NCI-H748 (cell line): ENCODE data around the gene HOXC9.

ENCODE experiments used
- DNase-seq: peaks from one replicate; lab custom pipeline; 2025; ENCODE audit not compliant: unreplicated experiment; lab: John Stamatoyannopoulos, UW

HOXC9 gene

DNA sequence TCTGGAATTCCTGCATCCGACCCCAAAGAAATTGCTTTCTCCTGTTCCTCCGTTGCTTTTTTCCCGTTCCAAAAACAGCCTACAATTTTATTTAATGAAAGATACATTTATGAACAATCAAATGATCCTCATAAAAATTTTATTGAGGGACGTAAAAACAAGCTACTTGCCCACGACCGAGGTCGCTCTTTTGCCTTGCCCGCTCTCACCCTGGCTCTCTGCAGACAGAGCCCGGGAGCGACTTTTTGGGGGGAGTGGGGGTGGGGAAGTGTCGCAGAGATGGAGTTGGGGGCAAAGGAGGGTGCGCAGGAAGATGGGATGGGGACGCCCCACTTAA lies 1.1 kb upstream of the HOXC9 start:
- DNase-seq = no peak

DNA sequence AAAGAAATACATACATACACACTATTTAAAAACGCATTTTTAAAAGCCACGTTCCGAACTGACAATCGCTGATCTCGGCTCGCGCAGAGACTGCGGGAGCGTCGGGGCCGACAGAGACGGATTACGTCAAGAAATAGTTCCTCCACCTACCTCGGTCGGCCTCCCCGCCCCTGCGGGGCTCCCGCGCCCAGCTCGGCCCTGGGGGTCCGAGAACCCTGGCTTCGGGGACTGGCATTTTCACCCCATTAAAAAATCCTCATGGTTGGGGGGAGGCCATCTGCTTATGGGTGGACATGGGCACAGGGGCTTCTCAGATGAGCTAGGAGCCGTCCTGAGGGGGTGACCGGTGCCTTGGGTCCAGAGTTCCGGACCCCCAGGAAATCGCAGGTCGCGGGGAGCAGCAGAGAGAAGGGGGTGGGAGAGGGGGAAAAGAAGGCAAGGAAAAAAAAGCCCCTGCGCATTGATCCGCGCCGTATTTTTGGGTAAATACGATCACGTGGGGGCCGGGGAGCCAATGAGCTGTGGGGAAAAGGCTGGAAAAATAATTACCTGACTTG lies 324 bp upstream of the HOXC9 start:
- DNase-seq = peak; percentile 90

DNA sequence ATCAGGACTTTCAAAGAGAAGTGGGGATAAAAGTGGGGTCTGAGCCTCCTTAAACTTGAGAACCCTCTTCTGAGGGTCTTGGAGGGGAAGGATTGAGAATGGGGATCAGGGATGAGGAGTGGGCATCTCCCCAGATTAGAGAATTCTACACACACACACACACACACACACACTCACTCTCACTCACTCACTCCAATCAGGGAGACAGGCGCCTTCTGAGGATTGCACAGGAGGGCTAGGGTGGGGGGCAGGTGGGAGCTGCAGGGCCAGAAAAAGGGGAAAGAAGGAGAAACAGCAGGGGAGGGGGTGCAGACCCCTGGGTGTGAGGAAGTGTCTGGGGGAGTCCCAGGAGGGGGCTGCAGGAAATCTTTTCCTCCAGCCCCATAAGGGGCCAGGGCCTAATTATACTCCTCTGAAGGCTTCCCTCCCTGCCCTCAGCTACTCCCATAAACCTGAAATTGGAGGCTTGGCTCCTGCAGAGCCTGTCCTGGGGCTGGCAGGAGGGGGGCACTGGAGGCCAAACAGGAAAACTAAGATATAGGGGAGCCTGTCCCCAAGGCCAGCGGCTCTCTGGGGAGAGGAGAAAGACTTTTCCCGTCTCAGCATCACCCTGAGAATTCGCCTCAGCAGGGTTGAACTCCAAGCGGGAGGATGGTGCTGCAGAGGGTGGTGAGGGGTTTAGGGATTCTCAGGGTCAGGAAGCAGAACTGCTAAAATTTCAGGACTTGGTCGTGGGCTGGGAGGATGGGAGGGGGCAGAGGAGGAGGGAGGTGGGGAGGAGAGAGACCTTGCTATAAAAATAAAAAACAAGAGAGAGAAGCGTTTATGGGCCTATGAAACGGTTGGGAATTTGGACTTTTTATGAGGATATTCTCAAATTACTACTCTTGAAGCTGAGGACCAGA lies 1.6 kb downstream of the HOXC9 start:
- DNase-seq = no peak

DNA sequence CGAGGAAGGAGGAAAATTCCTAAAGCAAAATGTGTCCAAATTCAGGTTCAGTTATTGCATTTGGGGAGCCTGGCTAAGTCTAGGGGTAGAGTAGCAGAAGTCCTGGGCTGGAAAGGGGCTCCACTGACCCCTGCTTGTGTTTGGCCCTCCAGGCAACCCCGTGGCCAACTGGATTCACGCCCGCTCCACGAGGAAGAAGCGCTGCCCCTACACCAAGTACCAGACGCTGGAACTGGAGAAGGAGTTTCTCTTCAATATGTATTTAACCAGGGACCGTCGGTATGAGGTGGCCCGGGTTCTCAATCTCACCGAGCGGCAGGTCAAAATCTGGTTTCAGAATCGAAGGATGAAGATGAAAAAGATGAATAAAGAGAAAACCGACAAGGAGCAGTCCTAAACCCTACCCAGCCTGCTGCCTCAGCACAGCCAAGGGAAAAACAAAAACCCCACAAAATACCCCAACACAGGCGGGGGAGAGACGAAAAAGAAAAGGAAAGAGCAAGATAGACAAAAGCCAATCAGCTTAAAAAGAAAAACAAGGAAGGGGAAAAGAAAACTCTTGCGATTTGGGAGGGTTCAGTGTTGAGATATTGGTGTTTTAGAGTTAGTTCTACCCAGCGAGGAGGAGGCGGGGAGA lies 2.4 kb downstream of the HOXC9 start:
- DNase-seq = no peak

DNA sequence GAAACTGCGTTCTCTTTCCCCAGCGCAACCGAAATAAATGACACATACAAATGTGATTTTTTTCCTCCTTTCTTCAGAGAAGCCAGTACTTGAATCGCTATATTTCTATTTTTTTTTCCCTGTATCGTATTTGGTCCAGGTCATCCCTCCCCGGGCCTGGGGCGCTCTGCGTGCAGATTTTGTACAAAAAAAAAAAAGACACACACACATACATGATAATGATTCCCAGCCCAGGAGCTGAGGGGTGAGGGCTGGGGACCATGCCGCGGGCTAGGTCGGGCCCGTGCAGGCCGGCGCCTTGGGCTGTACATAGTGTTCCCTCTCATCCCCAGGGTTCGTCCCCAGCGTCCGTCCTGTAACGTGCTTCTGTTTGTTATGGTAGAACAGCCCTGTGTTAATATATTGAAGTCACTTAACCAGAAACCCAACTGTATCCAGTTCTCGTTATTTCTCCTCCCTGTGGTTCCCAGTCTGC lies 3.0 kb downstream of the HOXC9 start:
- no peak for DNase-seq

DNA sequence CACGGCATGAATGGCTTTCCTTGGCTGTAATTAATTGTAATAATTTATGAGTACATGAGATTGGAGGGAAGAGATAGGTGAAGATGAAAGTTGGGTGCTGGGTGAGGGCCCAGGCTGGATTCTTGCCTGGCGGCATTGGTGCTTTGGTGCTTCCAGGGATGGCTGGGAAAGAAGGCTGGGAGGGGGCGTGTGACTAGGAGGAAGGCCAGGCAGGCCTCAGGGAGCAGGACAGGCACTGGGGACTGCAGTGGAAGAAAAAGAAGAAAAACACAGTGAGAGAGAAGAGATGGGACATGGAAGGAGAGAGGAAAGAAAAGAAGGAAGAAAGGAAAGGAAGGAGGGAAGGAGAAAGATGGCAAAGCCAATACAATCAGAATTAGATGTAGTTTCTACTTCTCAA lies 3.7 kb downstream of the HOXC9 start:
- no peak for DNase-seq

DNA sequence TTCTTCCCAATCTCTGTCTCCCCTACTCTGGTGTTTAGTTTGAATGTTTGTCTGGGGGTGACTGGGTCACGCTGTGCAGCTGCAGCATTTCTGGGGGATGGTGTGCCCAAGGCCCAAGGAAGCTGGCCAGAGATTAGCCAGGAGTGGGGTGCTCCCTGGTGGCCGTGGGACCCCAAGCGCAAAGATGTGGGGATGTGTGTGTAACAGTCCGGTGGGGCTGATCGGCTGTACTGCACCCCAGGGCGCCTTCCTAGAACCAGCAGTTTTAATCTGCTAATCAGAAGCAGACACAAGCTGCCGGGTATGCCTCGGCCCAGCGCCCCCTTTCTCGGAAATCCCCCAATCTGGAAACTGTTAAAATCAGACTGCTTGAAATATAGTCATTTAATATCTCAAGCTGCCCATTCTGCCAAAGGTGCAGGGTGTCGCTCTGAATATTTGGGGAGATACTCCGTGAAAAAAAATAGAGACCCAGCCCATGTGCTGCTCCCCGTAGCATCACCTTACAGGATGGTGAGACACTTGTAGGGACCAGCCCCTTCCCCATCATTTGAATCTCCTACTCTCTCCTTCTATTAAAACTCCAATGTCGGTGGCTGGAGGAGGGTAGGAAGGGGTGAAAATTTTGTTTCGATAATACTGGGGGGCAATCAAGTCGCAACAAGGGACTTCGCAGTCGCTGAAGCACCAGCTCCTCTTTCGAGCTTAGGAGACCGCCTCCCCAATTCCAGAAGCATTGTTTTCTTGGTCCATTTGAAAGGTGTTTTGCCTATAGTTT lies 4.3 kb downstream of the HOXC9 start:
- no peak for DNase-seq

DNA sequence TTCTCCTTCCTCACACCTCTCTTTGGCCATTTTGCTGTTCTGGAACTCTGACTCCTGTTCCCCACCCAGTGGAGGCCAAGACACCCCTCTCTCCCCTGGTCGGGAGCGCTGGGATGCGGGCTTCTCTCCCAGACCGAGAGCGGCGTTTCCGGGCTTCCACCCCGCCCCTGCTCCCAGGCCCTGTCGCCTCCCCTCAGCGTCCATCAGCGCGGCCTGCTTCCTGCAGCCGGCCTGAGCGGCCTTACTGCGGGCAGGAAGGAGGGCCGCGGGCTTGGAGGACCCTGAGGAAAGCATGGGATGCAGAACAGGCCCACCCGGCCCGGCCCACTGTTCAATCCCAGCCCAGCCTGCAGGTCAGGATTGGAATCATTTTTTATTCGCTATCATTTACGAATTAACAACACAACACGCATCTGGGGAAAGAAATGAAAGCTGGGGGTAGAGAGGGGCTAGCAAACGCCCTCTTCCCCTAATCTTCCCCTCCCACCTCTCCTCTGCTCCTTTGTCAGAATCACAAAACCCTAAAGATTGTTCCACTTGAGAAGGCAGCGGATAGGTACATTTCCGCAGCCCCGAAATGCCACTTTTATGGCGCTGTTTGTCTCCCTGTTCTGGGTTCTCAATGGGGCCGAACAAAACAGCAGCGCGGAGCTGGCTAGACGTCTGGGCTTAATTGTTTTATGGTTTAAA lies 5.0 kb downstream of the HOXC9 start:
- no peak for DNase-seq

DNA sequence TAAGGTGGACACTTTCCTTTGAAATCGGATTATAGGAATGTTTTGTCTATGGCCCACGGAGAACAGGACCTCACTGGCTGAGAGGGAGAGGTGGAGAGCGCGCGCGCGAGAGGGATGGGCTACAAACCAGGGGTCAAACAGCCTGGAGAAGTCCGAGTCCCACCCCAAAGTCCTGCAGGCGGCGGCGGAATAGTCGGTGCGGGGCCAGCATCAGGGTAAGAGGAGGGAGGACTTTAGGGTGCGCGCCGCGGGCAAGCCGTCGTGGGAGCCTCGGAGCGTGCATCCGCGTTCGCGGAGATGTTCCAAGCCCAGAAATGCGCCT lies 5.5 kb downstream of the HOXC9 start:
- peak; percentile 37 for DNase-seq

DNA sequence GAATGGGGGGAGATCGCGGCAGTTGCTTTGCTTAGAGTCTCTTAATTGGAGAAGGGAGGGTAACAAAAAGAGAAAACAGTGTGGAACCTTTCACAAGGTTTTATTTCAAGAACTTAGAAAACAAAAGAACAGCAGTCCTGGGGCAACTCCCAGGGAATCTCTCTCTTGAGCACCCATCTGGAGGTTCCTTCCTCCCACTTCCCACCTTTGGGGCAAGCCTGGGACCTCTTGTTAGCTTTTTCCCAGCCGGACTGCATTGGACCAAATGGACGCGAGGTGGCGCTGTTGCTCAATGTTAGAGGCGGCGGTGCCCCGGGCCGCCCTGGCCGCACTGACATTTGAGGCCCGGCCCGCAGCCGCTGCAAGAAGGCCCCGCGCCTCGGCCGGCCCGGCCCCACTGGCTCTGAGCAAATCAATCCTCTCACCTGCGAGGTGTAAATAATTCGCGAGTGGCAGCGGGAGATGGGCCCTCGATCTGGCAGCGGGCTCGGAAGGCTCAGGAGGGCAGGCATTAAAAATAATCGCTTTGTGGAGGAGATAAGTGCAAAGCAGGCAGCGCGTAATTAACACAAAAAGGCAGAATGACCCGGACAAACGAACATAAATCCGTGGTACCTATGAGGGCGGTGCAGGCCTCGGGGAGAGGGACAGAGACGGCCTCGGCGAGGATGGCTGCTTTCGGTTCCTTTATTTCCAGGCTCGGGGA lies 6.0 kb downstream of the HOXC9 start:
- peak; percentile 78 for DNase-seq

DNA sequence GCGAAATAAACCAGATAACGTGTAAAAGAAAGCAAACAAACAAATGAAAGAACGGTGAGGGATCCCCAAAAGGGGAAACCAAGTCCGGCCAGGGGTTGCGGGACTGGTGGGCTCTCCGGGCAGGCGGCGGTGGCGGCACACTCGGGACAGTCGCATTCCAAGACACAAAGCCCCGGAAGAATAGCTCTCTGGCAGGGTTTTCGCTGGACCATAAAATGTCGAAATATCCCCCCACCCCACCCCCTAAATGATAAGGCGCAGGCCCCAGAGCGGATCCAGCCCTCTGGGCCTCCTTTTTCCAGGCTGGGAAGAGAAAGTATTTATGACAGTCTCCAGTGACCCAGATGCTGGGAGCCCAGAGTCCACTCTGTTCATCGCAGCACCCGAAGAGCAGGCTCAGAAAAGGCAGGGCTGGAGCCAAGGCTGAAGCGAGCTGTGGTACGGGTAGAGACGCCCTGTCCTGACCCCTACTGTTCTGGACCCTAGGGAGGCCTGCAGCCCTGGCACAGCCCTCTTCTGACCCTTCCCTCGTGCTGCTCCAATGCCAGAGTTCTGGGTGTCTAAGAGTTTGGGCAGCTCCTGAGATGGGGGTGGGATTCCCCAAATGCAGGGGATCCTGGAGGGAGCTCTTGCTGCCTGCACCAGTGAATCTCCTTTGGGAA lies 6.7 kb downstream of the HOXC9 start:
- DNase-seq = no peak

DNA sequence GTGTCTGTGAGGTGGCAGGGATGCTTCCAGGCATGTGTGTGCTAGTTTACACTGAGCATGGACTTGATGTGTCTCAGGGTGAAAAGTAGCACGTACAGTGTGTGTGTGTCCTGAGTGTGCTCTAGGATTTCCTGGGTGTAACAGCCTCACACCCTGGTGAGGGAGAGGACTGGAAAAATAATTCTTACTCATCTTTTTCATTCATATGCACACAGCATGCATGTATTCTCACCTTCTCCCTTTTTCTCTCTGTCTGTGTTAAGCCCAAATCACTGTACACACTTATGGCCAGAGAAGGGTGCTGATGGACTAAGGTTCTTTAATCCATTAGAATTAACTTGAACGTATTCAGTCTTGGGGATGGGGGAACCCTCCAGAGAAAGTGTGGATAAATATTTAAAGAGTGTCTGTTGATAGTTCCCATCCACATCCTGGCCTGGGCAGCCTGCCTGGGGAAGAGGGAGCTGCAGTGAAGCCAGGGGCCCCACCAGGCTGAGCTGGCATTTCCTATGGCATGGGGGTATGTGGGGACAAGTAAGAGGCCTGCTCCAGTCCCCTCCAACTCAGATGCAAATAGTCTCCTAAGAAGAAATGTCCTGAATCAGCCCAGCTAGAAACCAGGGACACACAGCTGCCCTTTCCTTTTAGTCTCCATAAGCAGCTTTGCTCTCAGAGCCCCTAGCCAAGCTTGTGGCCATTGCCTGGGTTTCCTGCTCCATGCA lies 7.7 kb downstream of the HOXC9 start:
- no peak for DNase-seq

DNA sequence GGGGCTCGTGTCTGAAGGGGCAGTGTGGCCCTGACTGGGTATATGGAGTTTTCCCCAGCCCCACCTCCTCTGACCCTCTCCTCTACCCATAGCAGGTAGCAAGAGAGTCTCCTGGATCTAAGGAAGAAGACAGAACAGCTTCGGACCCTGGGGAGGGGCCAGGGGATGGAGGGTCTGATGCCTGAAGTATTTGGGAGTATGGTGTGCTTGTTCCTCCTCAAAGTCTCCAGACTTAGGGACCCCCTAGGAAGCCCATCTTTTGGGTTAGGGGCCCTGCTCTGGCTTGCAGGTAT lies 8.2 kb downstream of the HOXC9 start:
- DNase-seq = no peak

DNA sequence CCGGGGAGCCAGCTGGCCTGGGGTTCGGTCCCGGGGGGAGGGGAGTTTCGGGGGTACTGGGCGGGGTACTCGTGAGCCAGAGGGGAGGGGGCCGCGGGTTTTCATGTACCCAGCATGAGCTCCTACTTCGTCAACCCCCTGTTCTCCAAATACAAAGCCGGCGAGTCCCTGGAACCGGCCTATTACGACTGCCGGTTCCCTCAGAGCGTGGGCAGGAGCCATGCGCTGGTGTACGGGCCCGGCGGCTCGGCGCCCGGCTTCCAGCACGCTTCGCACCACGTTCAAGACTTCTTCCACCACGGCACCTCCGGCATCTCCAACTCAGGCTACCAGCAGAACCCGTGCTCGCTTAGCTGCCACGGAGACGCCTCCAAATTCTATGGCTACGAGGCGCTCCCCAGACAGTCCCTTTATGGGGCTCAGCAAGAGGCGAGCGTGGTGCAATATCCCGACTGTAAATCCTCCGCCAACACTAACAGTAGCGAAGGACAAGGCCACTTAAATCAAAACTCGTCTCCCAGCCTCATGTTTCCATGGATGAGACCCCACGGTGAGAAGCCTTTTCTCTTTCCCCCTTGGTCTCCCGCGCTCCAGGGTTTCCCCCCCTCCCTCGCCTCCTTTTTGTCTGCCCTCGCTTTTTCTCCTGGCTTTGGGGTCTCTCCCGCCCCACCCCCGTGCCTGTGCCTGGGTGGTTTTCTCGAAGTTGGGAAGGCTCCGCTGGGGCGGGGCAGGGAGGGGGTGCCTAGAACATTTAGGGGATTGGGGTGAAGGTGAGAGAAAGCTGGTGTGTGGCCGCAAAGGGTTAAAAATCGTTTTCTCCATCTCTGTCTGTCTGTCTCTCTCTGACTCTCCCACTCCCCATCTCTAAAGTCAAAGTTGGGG lies 9.5 kb downstream of the HOXC9 start:
- DNase-seq = peak; percentile 56

DNA sequence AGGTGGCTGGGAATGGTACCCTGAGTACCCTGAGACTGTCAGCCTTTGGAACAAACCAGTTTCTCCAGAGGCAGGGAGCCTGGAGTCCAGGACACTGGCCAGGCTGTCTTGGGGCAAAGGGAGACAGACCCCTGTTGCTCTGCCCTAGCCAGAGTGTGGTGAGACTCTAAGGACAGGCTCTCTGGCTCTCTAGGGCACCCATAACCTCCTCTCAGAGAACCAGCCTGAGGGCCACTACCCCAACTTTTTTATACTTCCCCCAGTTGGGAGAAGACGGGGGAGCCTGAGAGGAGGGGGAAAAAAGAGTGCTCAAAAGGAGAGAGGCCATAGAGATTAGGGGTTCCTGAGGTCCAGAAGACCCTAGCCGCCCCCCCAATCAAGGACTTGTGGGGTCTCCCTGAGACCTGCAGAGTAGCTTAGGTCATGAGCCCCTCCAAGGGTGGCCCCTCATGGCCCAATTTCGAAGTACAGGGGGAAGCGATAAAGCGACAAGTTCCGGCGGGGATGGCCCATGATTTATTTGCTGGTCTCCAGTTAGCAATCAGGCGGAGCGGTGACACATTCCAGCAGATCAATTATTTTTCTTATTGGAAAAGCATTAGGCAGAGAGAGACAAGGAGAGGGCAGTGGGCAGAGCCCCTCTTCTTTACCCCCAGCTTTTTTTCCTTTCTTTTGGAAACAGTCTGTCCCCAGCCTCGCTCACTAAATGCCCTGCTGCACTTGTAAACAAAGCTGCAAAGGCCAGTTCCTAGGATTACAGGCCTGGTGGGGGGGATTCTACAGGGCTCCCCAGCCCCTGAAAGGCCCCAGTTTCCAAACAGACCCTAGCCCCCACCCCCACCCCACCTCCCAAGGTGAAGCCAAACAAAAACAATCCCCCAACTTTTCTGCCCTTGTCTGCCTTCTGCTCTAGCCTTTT lies 10.4 kb downstream of the HOXC9 start:
- DNase-seq = no peak

DNA sequence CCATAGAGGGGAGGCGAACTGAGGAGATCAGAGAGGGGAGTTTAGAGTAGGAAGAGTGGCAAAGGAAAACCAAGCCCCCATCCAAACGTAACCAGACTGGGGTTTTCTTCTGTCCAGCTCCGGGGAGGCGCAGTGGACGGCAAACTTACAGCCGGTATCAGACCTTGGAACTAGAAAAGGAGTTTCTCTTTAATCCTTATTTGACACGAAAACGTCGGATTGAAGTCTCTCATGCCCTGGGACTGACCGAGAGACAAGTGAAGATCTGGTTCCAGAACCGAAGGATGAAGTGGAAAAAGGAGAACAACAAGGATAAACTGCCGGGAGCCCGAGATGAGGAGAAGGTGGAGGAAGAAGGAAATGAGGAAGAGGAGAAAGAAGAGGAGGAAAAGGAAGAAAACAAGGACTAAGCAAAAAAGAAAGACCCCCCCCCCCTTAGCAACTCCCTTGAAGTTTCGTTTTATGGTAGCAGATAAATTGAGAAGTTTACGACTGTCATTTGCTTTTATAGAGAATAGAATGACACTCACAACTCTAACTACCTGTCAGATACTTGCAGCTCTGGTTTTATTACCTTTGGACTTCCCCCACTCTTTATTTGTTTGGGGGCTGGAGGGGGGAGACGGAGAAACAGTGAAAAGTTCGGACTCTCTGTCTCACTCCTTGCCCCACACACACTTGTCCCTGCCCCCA lies 11.2 kb downstream of the HOXC9 start:
- DNase-seq = no peak
